HepG2 (cell line): ENCODE results near the gene STARD13. TPM values are rescaled to one million over a fixed set of nuclear protein-coding genes. Genes with fewer than 3 reads are reported as not detected.

ENCODE experiments used
- ATAC-seq: fragments of 200-7000 bp; cut with Tn5 transposase; 3 replicates; pipeline ENCODE4 v1.9.1; 2020; ENCODE audit warnings: mild to moderate bottlenecking, moderate library complexity
- BruUV-seq: library from RNA; stranded (reverse); fragments of 400-500 nt; replicated peaks from 2 replicates; lab custom pipeline; 2021; lab: Mats Ljungman, UMichigan
- CTCF ChIA-PET: fragments of 300-600 bp; formaldehyde crosslinking; extraction: SDS; loops from one replicate; lab custom pipeline; 2021; ENCODE audit warnings: low total read pairs, inconsistent platforms, low intra/inter-chr PET ratio; lab: Yijun Ruan, JAX
- POLR2A ChIA-PET: fragments of 350-600 bp; sonication (Branson Sonifier 250); formaldehyde crosslinking; loops from one replicate; lab custom pipeline; 2020; ENCODE audit warnings: antibody characterized with exemption, inconsistent platforms; lab: Yijun Ruan, JAX
- DNase-seq: peaks from one replicate; pipeline ENCODE4 v3.0.0-alpha.2; 2015; ENCODE audit warnings: low spot score
- FAIRE-seq: peaks from 3 replicates; lab custom pipeline; 2011; peaks lifted over from hg19 to GRCh38; lab: Jason Lieb, UNC
- H2AFZ ChIP-seq: one replicate; pipeline ENCODE4 v1.6.1; 2011; ENCODE audit warnings: low read length, inconsistent platforms
- H3K27ac ChIP-seq: fragments of 300-600 bp; 3 replicates; pipeline ENCODE4 v1.8.0; 2011; ENCODE audit warnings: mixed run types, mild to moderate bottlenecking, mixed read lengths, low read length, inconsistent platforms; ENCODE audit not compliant: insufficient read depth; ENCODE audit errors: extremely low read length
- H3K27me3 ChIP-seq, 2 experiments: fragments of 200-600 bp in 1 of 2; 2 replicates in 1 of 2; 3 replicates in 1 of 2; pipeline versions ENCODE4 v1.6.0 to v1.8.0; 2011; ENCODE audit warnings: low read length in 2 of 2, mild to moderate bottlenecking in 2 of 2, moderate library complexity in 2 of 2, inconsistent platforms in 1 of 2; ENCODE audit not compliant: insufficient read depth in 2 of 2, control insufficient read depth in 1 of 2
- H3K36me3 ChIP-seq, 2 experiments: fragments of 200-600 bp in 1 of 2; replicated peaks in 1 of 2; 2 replicates in 1 of 2; 3 replicates in 1 of 2; pipeline versions ENCODE4 v1.5.1 to v1.8.0; 2011; ENCODE audit warnings: low read length in 2 of 2, inconsistent platforms in 1 of 2; ENCODE audit not compliant: insufficient read depth in 2 of 2, control insufficient read depth in 1 of 2
- H3K4me1 ChIP-seq: 2 replicates; pipeline ENCODE4 v1.5.1; 2012; ENCODE audit warnings: low read length, inconsistent platforms; ENCODE audit not compliant: insufficient read depth
- H3K4me2 ChIP-seq: 2 replicates; pipeline ENCODE4 v1.6.0; 2011; ENCODE audit warnings: low read depth, low read length, inconsistent platforms
- H3K4me3 ChIP-seq, 3 experiments: fragments of 200-600 bp in 1 of 3; sonication (generic), shearing (Covaris generic) in 1 of 3; replicated peaks in 1 of 3; 2 replicates each; pipeline ENCODE4 v1.5.1; 2011 to 2016; ENCODE audit warnings: low read length in 3 of 3, inconsistent platforms in 2 of 3, low read depth in 2 of 3, mild to moderate bottlenecking in 2 of 3, control low read depth in 1 of 3, mixed read lengths in 1 of 3; ENCODE audit not compliant: insufficient read depth in 1 of 3
- H3K79me2 ChIP-seq: one replicate; pipeline ENCODE4 v1.6.1; 2011; ENCODE audit warnings: low read length, inconsistent platforms; ENCODE audit not compliant: insufficient read depth
- H3K9ac ChIP-seq: 2 replicates; pipeline ENCODE4 v1.6.0; 2011; ENCODE audit warnings: mild to moderate bottlenecking, low read depth, low read length, inconsistent platforms; ENCODE audit not compliant: insufficient read depth
- H3K9me3 ChIP-seq: 2 replicates; pipeline ENCODE4 v1.5.1; 2012; ENCODE audit warnings: mild to moderate bottlenecking, low read length
- H4K20me1 ChIP-seq: 2 replicates; pipeline ENCODE4 v1.6.0; 2011; ENCODE audit warnings: inconsistent platforms, mild to moderate bottlenecking, low read length, moderate library complexity; ENCODE audit not compliant: insufficient read depth
- BRCA1 ChIP-seq: sonication (generic); formaldehyde crosslinking; IDR thresholded peaks from 2 replicates; pipeline ENCODE4 v1.4.0; 2020; ENCODE audit warnings: missing genetic modification reagents
- HHEX ChIP-seq: IDR thresholded peaks from 2 replicates; pipeline ENCODE4 v1.6.1; 2016; ENCODE audit warnings: control low read depth
- HNRNPH1 ChIP-seq: fragments of 200-400 bp; formaldehyde crosslinking; optimal IDR thresholded peaks from 2 replicates; pipeline ENCODE3; 2017; ENCODE audit warnings: mild to moderate bottlenecking, low read depth, low read length
- NR2F2 ChIP-seq: IDR thresholded peaks from 2 replicates; pipeline ENCODE4 v1.6.1; 2012; ENCODE audit warnings: low read depth, inconsistent platforms, borderline replicate concordance
- SATB2 ChIP-seq: sonication (generic); formaldehyde crosslinking; IDR thresholded peaks from 2 replicates; pipeline ENCODE4 v1.5.0; 2020; ENCODE audit warnings: missing genetic modification reagents
- YEATS2 ChIP-seq: sonication (generic); formaldehyde crosslinking; IDR thresholded peaks from 2 replicates; pipeline ENCODE4 v1.4.0; 2020; ENCODE audit warnings: missing genetic modification reagents, borderline replicate concordance
- ZKSCAN5 ChIP-seq: sonication (generic); formaldehyde crosslinking; IDR thresholded peaks from 2 replicates; pipeline ENCODE4 v1.5.1; 2020; ENCODE audit warnings: mild to moderate bottlenecking, missing genetic modification reagents
- ZMYM4 ChIP-seq: sonication (generic); formaldehyde crosslinking; IDR thresholded peaks from 2 replicates; pipeline ENCODE4 v1.8.1; 2023; ENCODE audit warnings: mild to moderate bottlenecking, missing genetic modification reagents
- ZNF17 ChIP-seq: sonication (generic); formaldehyde crosslinking; IDR thresholded peaks from 2 replicates; pipeline ENCODE4 v1.5.0; 2020; ENCODE audit warnings: mild to moderate bottlenecking, missing genetic modification reagents
- ZNF788 ChIP-seq: sonication (generic); formaldehyde crosslinking; IDR thresholded peaks from 2 replicates; pipeline ENCODE4 v1.5.0; 2020; ENCODE audit warnings: mild to moderate bottlenecking, missing genetic modification reagents, borderline replicate concordance
- WGBS: methylation state at CpG from one replicate; pipeline ENCODE4 v1.1.6; 2017; ENCODE audit warnings: low lambda C conversion rate; 5-methylcytosine and 5-hydroxymethylcytosine counted together
- in situ Hi-C: cut with HindIII; loops from 2 replicates; pipeline ENCODE4 v1.10.0; 2017; ENCODE audit warnings: low pct_unique_long_range_greater_than_20kb; ENCODE audit not compliant: extremely low pct_ligation_motif_present
- intact Hi-C: fragments of 100-400 bp; cut with micrococcal nuclease; formaldehyde crosslinking; loops from one replicate; pipeline ENCODE4 v1.10.0; 2022; ENCODE audit not compliant: unreplicated experiment
- polyA plus RNA-seq, 8 experiments: library from polyadenylated mRNA; depleted of rRNA in 3 of 8; stranded (reverse) in 7 of 8; unstranded in 1 of 8; fragments of >200 nt; fragmentation: Illumina TruSeq in 4 of 8; extraction: Trizol in 4 of 8; gene quantifications; 2 replicates each; pipeline versions ENCODE4 v1.2.1 to v1.2.3, GENCODE V29; 2011 to 2016; ENCODE audit warnings: low read depth in 4 of 8, missing spikeins in 1 of 8, mixed read lengths in 1 of 8; ENCODE audit not compliant: insufficient read depth in 1 of 8
- total RNA-seq, 5 experiments: library from RNA; depleted of rRNA; stranded (reverse); fragments of >200 nt; fragmentation: Illumina TruSeq; extraction: Trizol; gene quantifications; 2 replicates each; pipeline ENCODE4 v1.2.3, GENCODE V29; 2016; ENCODE audit warnings: low read depth in 1 of 5
- TF ChIP-seq, protein P1 (sequence below): sonication (generic); formaldehyde crosslinking; IDR thresholded peaks from 2 replicates; pipeline ENCODE4; 2020; ENCODE audit warnings: missing genetic modification reagents, mild to moderate bottlenecking, borderline replicate concordance
- TF ChIP-seq, protein P2 (sequence below): sonication (generic); formaldehyde crosslinking; conservative IDR thresholded peaks from 2 replicates; pipeline ENCODE4 v1.4.0; 2020; ENCODE audit warnings: missing genetic modification reagents

STARD13 gene
- total and polyA plus RNA-seq, 2 of the 13 experiments (the other 11 are each of a cell fraction or from before 2014, with no cell fraction given) = 12.8 to 14.3 TPM

DNA sequence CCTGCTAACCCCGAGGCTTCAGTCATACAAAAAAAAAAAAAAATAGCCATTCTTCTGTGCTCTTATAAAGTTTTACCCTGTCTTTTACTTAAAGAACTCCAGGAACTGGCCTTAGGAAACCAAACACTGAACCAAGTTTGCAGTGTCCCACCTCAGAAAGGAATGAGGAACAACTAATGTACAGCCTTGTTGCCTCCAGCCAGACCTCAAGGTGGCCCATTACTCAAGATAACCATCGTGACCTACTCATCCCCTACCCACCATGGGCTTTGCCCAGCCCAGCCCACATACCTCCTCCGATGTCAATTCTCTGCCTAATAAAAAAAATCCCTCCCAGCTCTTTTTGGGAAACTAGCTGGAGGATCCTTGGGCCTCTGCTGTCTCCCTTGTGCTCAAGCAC is 133.2 kb downstream of the STARD13 start:
- H3K27ac ChIP-seq = no peak overlapping the region

More for the DNA sequence above, 133.2 kb downstream of the STARD13 start:
- in situ Hi-C loops (no loop called here), intact Hi-C loops (no loop called here)
- H3K79me2 ChIP-seq = no peaks in the 10 kb centered on the region
- no peak overlapping the region for H2AFZ ChIP-seq
- no TSS peak for BruUV-seq
- H3K4me3 ChIP-seq = no peak overlapping the region
- H3K36me3 ChIP-seq = peaks cover 0 to 16% of the 10 kb centered on the region in 2 experiments; a peak in 2 of 5 replicates
- POLR2A ChIA-PET = no interaction called here
- no peak for ATAC-seq
- no peak overlapping the region for H3K9ac ChIP-seq
- TF ChIP-seq HNRNPH1 (no peak), SATB2 (no peak), ZNF788 (CRISPR knock-in tag) (no peak), HHEX (CRISPR knock-in tag) (no peak), ZKSCAN5 (CRISPR knock-in tag) (no peak), YEATS2 (CRISPR knock-in tag) (no peak), NR2F2 (no peak), ZMYM4 (no peak), BRCA1 (no peak), ZNF17 (CRISPR knock-in tag) (no peak)
- TF ChIP-seq, protein P1, sequence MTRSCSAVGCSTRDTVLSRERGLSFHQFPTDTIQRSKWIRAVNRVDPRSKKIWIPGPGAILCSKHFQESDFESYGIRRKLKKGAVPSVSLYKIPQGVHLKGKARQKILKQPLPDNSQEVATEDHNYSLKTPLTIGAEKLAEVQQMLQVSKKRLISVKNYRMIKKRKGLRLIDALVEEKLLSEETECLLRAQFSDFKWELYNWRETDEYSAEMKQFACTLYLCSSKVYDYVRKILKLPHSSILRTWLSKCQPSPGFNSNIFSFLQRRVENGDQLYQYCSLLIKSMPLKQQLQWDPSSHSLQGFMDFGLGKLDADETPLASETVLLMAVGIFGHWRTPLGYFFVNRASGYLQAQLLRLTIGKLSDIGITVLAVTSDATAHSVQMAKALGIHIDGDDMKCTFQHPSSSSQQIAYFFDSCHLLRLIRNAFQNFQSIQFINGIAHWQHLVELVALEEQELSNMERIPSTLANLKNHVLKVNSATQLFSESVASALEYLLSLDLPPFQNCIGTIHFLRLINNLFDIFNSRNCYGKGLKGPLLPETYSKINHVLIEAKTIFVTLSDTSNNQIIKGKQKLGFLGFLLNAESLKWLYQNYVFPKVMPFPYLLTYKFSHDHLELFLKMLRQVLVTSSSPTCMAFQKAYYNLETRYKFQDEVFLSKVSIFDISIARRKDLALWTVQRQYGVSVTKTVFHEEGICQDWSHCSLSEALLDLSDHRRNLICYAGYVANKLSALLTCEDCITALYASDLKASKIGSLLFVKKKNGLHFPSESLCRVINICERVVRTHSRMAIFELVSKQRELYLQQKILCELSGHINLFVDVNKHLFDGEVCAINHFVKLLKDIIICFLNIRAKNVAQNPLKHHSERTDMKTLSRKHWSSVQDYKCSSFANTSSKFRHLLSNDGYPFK (CRISPR knock-in tag) = no peak
- TF ChIP-seq, protein P2, sequence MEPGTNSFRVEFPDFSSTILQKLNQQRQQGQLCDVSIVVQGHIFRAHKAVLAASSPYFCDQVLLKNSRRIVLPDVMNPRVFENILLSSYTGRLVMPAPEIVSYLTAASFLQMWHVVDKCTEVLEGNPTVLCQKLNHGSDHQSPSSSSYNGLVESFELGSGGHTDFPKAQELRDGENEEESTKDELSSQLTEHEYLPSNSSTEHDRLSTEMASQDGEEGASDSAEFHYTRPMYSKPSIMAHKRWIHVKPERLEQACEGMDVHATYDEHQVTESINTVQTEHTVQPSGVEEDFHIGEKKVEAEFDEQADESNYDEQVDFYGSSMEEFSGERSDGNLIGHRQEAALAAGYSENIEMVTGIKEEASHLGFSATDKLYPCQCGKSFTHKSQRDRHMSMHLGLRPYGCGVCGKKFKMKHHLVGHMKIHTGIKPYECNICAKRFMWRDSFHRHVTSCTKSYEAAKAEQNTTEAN (CRISPR knock-in tag) = no peak
- TF ChIP-seq, all 625 proteins: peak for 0
- FAIRE-seq (no peak), DNase-seq (no peak)
- 67% methylated on average over 3 of the region's 3 CpGs for WGBS
- CTCF ChIA-PET = no interaction called here
- H4K20me1 ChIP-seq = no peaks in the 10 kb centered on the region
- peaks cover 2% of the 10 kb centered on the region for H3K4me1 ChIP-seq
- H3K27me3 ChIP-seq = no peaks in the 10 kb centered on the region
- no peaks in the 10 kb centered on the region for H3K9me3 ChIP-seq
- no peak overlapping the region for H3K4me2 ChIP-seq
